ENCODE measurements around the gene NCOA7.

The NCOA7 gene

GRCh38 chr6:125816828-125817280 lies 26.1 kb downstream of the NCOA7 start:
- no peaks in the 10 kb centered on the region for H3K9me3 ChIP-seq (ENCODE audit: low read length)
- no peak overlapping the region for H3K4me3 ChIP-seq (ENCODE audit: low read depth, low read length, poor library complexity, severe bottlenecking)
- H2AFZ ChIP-seq (ENCODE audit: low read length) = no peak overlapping the region
- H3K27ac ChIP-seq (ENCODE audit: low read depth, low read length, poor library complexity, severe bottlenecking) = no peak overlapping the region
- H3F3A ChIP-seq (ENCODE audit: insufficient read depth, low read length) = no peaks in the 10 kb centered on the region
- H4K20me1 ChIP-seq (ENCODE audit: insufficient read depth, low read length) = no peaks in the 10 kb centered on the region
- peaks cover 47% of the 10 kb centered on the region for H3K36me3 ChIP-seq (ENCODE audit: insufficient read depth, low read length)
- H3K79me2 ChIP-seq (ENCODE audit: insufficient read depth, low read length) = peaks cover 22% of the 10 kb centered on the region
- H3K9me2 ChIP-seq (ENCODE audit: low read depth, low read length) = no peaks in the 10 kb centered on the region
- no peak overlapping the region for H3K4me2 ChIP-seq (ENCODE audit: low read length)
- H3K9ac ChIP-seq (ENCODE audit: low read length) = no peak overlapping the region
- H3K27me3 ChIP-seq (ENCODE audit: insufficient read depth, low read length) = no peaks in the 10 kb centered on the region
- H3K4me1 ChIP-seq (ENCODE audit: insufficient read depth, low read length, severe bottlenecking) = peaks cover 52% of the 10 kb centered on the region
- TF ChIP-seq EZH2 (IDR thresholded peaks at IDR 0.05; ENCODE audit: borderline replicate concordance, low read length) (no peak), CTCF (IDR thresholded peaks at IDR 0.05; ENCODE audit: low read length) (no peak)

GRCh38 chr6:125818225-125818657 lies 27.5 kb downstream of the NCOA7 start:
- H4K20me1 ChIP-seq (ENCODE audit: insufficient read depth, low read length) = no peaks in the 10 kb centered on the region
- H3K27ac ChIP-seq (ENCODE audit: low read depth, low read length, poor library complexity, severe bottlenecking) = peak overlapping the region; percentile 15
- peaks cover 38% of the 10 kb centered on the region for H3K4me1 ChIP-seq (ENCODE audit: insufficient read depth, low read length, severe bottlenecking)
- peaks cover 53% of the 10 kb centered on the region for H3K36me3 ChIP-seq (ENCODE audit: insufficient read depth, low read length)
- no peak overlapping the region for H3K4me3 ChIP-seq (ENCODE audit: low read depth, low read length, poor library complexity, severe bottlenecking)
- H3K9ac ChIP-seq (ENCODE audit: low read length) = no peak overlapping the region
- no peaks in the 10 kb centered on the region for H3K9me3 ChIP-seq (ENCODE audit: low read length)
- H3K9me2 ChIP-seq (ENCODE audit: low read depth, low read length) = no peaks in the 10 kb centered on the region
- H3K27me3 ChIP-seq (ENCODE audit: insufficient read depth, low read length) = no peaks in the 10 kb centered on the region
- H3K4me2 ChIP-seq (ENCODE audit: low read length) = no peak overlapping the region
- TF ChIP-seq CTCF (IDR thresholded peaks at IDR 0.05; ENCODE audit: low read length) (no peak), EZH2 (IDR thresholded peaks at IDR 0.05; ENCODE audit: borderline replicate concordance, low read length) (no peak)
- peaks cover 14% of the 10 kb centered on the region for H3K79me2 ChIP-seq (ENCODE audit: insufficient read depth, low read length)
- no peaks in the 10 kb centered on the region for H3F3A ChIP-seq (ENCODE audit: insufficient read depth, low read length)
- no peak overlapping the region for H2AFZ ChIP-seq (ENCODE audit: low read length)

DNA sequence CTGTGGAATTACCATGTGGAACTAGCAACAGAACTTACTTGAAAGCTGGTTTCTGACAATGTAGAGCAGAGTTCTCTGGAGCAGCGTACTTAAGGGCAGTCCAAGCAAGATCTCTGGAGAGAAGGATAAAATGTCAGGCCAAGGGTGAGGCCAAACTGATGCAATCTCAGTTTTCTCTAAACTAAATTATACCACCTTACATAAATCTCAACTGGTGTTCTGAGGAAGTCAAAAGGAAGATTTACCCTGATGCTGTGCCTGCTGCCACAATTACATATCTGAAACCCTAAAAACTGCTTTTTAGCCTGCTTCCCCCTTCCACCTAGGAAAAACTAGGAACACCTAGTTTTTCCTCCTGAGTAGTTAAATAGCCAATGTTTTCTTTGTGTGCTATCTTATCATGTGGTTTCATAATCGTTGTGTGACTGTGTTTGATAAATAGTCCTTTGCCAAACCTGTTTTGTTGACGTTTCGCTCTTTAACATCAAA lies 28.1 kb downstream of the NCOA7 start:
- no peak overlapping the region for H3K27ac ChIP-seq (ENCODE audit: low read depth, low read length, poor library complexity, severe bottlenecking)
- no peaks in the 10 kb centered on the region for H4K20me1 ChIP-seq (ENCODE audit: insufficient read depth, low read length)
- H3K4me1 ChIP-seq (ENCODE audit: insufficient read depth, low read length, severe bottlenecking) = peaks cover 34% of the 10 kb centered on the region
- H3K36me3 ChIP-seq (ENCODE audit: insufficient read depth, low read length) = peaks cover 53% of the 10 kb centered on the region
- H2AFZ ChIP-seq (ENCODE audit: low read length) = no peak overlapping the region
- no peak overlapping the region for H3K4me3 ChIP-seq (ENCODE audit: low read depth, low read length, poor library complexity, severe bottlenecking)
- no peaks in the 10 kb centered on the region for H3K9me2 ChIP-seq (ENCODE audit: low read depth, low read length)
- no peak overlapping the region for H3K9ac ChIP-seq (ENCODE audit: low read length)
- H3K4me2 ChIP-seq (ENCODE audit: low read length) = no peak overlapping the region
- H3K9me3 ChIP-seq (ENCODE audit: low read length) = no peaks in the 10 kb centered on the region
- TF ChIP-seq EZH2 (IDR thresholded peaks at IDR 0.05; ENCODE audit: borderline replicate concordance, low read length) = no peak
- TF ChIP-seq CTCF (IDR thresholded peaks at IDR 0.05; ENCODE audit: low read length) = no peak
- H3K27me3 ChIP-seq (ENCODE audit: insufficient read depth, low read length) = no peaks in the 10 kb centered on the region
- H3F3A ChIP-seq (ENCODE audit: insufficient read depth, low read length) = no peaks in the 10 kb centered on the region
- H3K79me2 ChIP-seq (ENCODE audit: insufficient read depth, low read length) = peaks cover 13% of the 10 kb centered on the region
